Progenitor cell of endocrine pancreas (in vitro differentiated cells): ENCODE measurements around the gene UQCRC2. TPM values are rescaled to one million over a fixed set of nuclear protein-coding genes. Genes with fewer than 3 reads are reported as not detected.

ENCODE experiments used
- DNase-seq: peaks from one replicate; pipeline ENCODE4 v3.0.0; 2021; ENCODE audit warnings: low spot score; ENCODE audit not compliant: unreplicated experiment
- H3K27ac Mint-ChIP-seq: 2 replicates; pipeline ENCODE4 v1.8.0; 2021; ENCODE audit warnings: mild to moderate bottlenecking, moderate library complexity, mixed read lengths
- H3K27me3 Mint-ChIP-seq: 2 replicates; pipeline ENCODE4 v1.8.0; 2021; ENCODE audit warnings: mixed read lengths
- H3K36me3 Mint-ChIP-seq: 2 replicates; pipeline ENCODE4 v1.8.0; 2022; ENCODE audit warnings: mixed read lengths; ENCODE audit not compliant: insufficient read depth
- H3K4me1 Mint-ChIP-seq: 2 replicates; pipeline ENCODE4 v1.8.0; 2021; ENCODE audit warnings: low read depth, mixed read lengths
- H3K4me3 Mint-ChIP-seq: 2 replicates; pipeline ENCODE4 v1.8.0; 2021; ENCODE audit warnings: low read depth, mild to moderate bottlenecking, moderate library complexity, mixed read lengths
- H3K9me3 Mint-ChIP-seq: 2 replicates; pipeline ENCODE4 v1.8.0; 2021; ENCODE audit warnings: low read depth, mixed read lengths
- CTCF ChIP-seq: fragments of 200-600 bp; sonication (generic); IDR thresholded peaks from one replicate; pipeline ENCODE4 v1.5.0; 2021; ENCODE audit warnings: antibody characterized with exemption, mild to moderate bottlenecking; ENCODE audit not compliant: unreplicated experiment
- total RNA-seq: library from RNA; stranded (reverse); gene quantifications from 2 replicates; pipeline ENCODE4 v1.2.1, GENCODE V29; 2021

Gene UQCRC2
- total RNA-seq, 1 donor from 2014 or later: 198 TPM

GRCh38 chr16:21943571-21943970 lies 9.6 kb upstream of the UQCRC2 start:
- Mint-ChIP-seq H3K27me3 (peaks cover 20% of the 10 kb centered on the region), H3K4me1 (peaks cover 5% of the 10 kb centered on the region), H3K4me3 (no peak overlapping the region), H3K9me3 (no peaks in the 10 kb centered on the region), H3K36me3 (no peaks in the 10 kb centered on the region), H3K27ac (no peak overlapping the region)
- DNase-seq: no peak
- no peak for TF ChIP-seq CTCF

GRCh38 chr16:21946889-21947635 lies 6.1 kb upstream of the UQCRC2 start:
- no peaks in the 10 kb centered on the region for H3K9me3 Mint-ChIP-seq
- no peak for DNase-seq
- H3K27ac Mint-ChIP-seq: no peak overlapping the region
- H3K4me1 Mint-ChIP-seq: peaks cover 9% of the 10 kb centered on the region
- H3K36me3 Mint-ChIP-seq: no peaks in the 10 kb centered on the region
- H3K27me3 Mint-ChIP-seq: peaks cover 7% of the 10 kb centered on the region
- H3K4me3 Mint-ChIP-seq: no peak overlapping the region
- TF ChIP-seq CTCF: no peak

- H3K27ac Mint-ChIP-seq: no peak overlapping the region
- H3K4me1 Mint-ChIP-seq: peaks cover 16% of the 10 kb centered on the region
- no peak for DNase-seq
- H3K27me3 Mint-ChIP-seq: peaks cover 4% of the 10 kb centered on the region
- TF ChIP-seq CTCF: no peak
- no peaks in the 10 kb centered on the region for H3K36me3 Mint-ChIP-seq
- no peak overlapping the region for H3K4me3 Mint-ChIP-seq
- H3K9me3 Mint-ChIP-seq: no peaks in the 10 kb centered on the region
Measured at GRCh38 chr16:21949713-21950260, 3.4 kb upstream of the UQCRC2 start.

- peaks cover 2% of the 10 kb centered on the region for H3K36me3 Mint-ChIP-seq
- no peaks in the 10 kb centered on the region for H3K9me3 Mint-ChIP-seq
- peak overlapping the region; percentile 52 for H3K4me3 Mint-ChIP-seq
- H3K27me3 Mint-ChIP-seq: no peaks in the 10 kb centered on the region
- no peak for DNase-seq
- H3K4me1 Mint-ChIP-seq: peaks cover 16% of the 10 kb centered on the region
- H3K27ac Mint-ChIP-seq: peak overlapping the region; percentile 38
- TF ChIP-seq CTCF: peak; percentile 42
Measured at GRCh38 chr16:21950782-21951521, 2.2 kb upstream of the UQCRC2 start.

- Mint-ChIP-seq H3K4me1 (peaks cover 14% of the 10 kb centered on the region), H3K9me3 (no peaks in the 10 kb centered on the region)
Measured at GRCh38 chr16:21952040-21952792, 945 bp upstream of the UQCRC2 start.

More at GRCh38 chr16:21952040-21952792, 945 bp upstream of the UQCRC2 start:
- Mint-ChIP-seq H3K4me3 (peak overlapping the region; percentile 95), H3K27ac (peak overlapping the region; percentile 100), H3K27me3 (no peaks in the 10 kb centered on the region), H3K36me3 (peaks cover 2% of the 10 kb centered on the region)
- no peak for TF ChIP-seq CTCF
- peak; percentile 14 for DNase-seq
